GM23248 (cell line): ENCODE data around the gene KCNG2.

Experiments used
- EZH2 ChIP-seq: fragments of 200-600 bp; sonication (generic); IDR thresholded peaks from 2 replicates; pipeline ENCODE4 v1.6.1; 2018; ENCODE audit warnings: antibody characterized with exemption, mild to moderate bottlenecking; ENCODE audit not compliant: insufficient read depth, poor library complexity, severe bottlenecking
- EZH2phosphoT487 ChIP-seq: fragments of 200-600 bp; sonication (generic); IDR thresholded peaks from 2 replicates; pipeline ENCODE4 v1.6.1; 2018; ENCODE audit warnings: antibody characterized with exemption, moderate library complexity, mild to moderate bottlenecking, low read depth; ENCODE audit not compliant: insufficient read depth

GRCh38 chr18:79917169-79917852 lies 119.6 kb downstream of the KCNG2 start:
- TF ChIP-seq EZH2 (no peak), EZH2phosphoT487 (no peak)
